Measurements from ENCODE around the gene CCDC88C.

- TF ChIP-seq POLR2A (IDR thresholded peaks at IDR 0.05): no peak
- TF ChIP-seq, protein P1, sequence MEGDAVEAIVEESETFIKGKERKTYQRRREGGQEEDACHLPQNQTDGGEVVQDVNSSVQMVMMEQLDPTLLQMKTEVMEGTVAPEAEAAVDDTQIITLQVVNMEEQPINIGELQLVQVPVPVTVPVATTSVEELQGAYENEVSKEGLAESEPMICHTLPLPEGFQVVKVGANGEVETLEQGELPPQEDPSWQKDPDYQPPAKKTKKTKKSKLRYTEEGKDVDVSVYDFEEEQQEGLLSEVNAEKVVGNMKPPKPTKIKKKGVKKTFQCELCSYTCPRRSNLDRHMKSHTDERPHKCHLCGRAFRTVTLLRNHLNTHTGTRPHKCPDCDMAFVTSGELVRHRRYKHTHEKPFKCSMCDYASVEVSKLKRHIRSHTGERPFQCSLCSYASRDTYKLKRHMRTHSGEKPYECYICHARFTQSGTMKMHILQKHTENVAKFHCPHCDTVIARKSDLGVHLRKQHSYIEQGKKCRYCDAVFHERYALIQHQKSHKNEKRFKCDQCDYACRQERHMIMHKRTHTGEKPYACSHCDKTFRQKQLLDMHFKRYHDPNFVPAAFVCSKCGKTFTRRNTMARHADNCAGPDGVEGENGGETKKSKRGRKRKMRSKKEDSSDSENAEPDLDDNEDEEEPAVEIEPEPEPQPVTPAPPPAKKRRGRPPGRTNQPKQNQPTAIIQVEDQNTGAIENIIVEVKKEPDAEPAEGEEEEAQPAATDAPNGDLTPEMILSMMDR (IDR thresholded peaks at IDR 0.05): no peak
Measured at GRCh38 chr14:91380610-91381371, 36.8 kb downstream of the CCDC88C start.
